H1 (cell line): ENCODE measurements around the gene SYNJ2BP.

Source experiments
- ATF2 ChIP-seq: IDR thresholded peaks from 2 replicates; pipeline ENCODE4 v1.6.1; 2012; ENCODE audit warnings: low read length, inconsistent platforms
- EP300 ChIP-seq, 2 experiments: IDR thresholded peaks; 1 replicate in 1 of 2; 2 replicates in 1 of 2; pipeline ENCODE4 v1.6.1; 2011 to 2012; ENCODE audit warnings: low read depth in 2 of 2, low read length in 2 of 2, mild to moderate bottlenecking in 2 of 2, borderline replicate concordance in 1 of 2, inconsistent platforms in 1 of 2, moderate library complexity in 1 of 2
- EZH2 ChIP-seq: fragments of 200-600 bp; sonication (generic); IDR thresholded peaks from 2 replicates; pipeline ENCODE4 v1.7.1; 2012; ENCODE audit warnings: low read depth, mild to moderate bottlenecking, moderate library complexity, low read length, inconsistent platforms; ENCODE audit not compliant: severe bottlenecking
- HDAC2 ChIP-seq, 2 experiments: fragments of 300-600 bp in 1 of 2; sonication (generic) in 1 of 2; IDR thresholded peaks; 2 replicates each; pipeline ENCODE4 v1.6.1; 2011 to 2012; ENCODE audit warnings: low read depth in 2 of 2, low read length in 2 of 2, mild to moderate bottlenecking in 2 of 2, moderate library complexity in 2 of 2, borderline replicate concordance in 1 of 2, inconsistent platforms in 1 of 2
- JUND ChIP-seq: IDR thresholded peaks from 2 replicates; pipeline ENCODE4 v1.6.1; 2011; ENCODE audit warnings: mild to moderate bottlenecking, improper control_type of control experiment, low read length
- POLR2A ChIP-seq, 2 experiments: IDR thresholded peaks; 1 replicate in 1 of 2; 2 replicates in 1 of 2; pipeline ENCODE4 v1.6.1; 2011; ENCODE audit warnings: low read depth in 2 of 2, low read length in 2 of 2, mild to moderate bottlenecking in 2 of 2; ENCODE audit errors: control extremely low read depth in 1 of 2
- SIN3A ChIP-seq, 2 experiments: IDR thresholded peaks in 1 of 2; conservative IDR thresholded peaks in 1 of 2; 2 replicates each; pipeline ENCODE4 v1.6.1; 2011 to 2012; ENCODE audit warnings: low read length in 2 of 2, improper control_type of control experiment in 1 of 2, low read depth in 1 of 2, mild to moderate bottlenecking in 1 of 2
- SUZ12 ChIP-seq: fragments of 200-600 bp; sonication (generic); IDR thresholded peaks from 2 replicates; pipeline ENCODE4 v1.6.1; 2012; ENCODE audit warnings: mild to moderate bottlenecking, inconsistent platforms, low read length, moderate library complexity, mixed read lengths
- USF2 ChIP-seq: IDR thresholded peaks from 2 replicates; pipeline ENCODE4 v1.6.1; 2011; ENCODE audit warnings: low read length, improper control_type of control experiment
- TF ChIP-seq, protein P1 (sequence below), 3 experiments: IDR thresholded peaks; 1 replicate in 2 of 3; 2 replicates in 1 of 3; pipeline versions ENCODE4 v1.5.1 to v1.6.1; 2011; ENCODE audit warnings: low read length in 3 of 3, mild to moderate bottlenecking in 3 of 3, inconsistent platforms in 2 of 3, low read depth in 1 of 3, moderate library complexity in 1 of 3; ENCODE audit not compliant: insufficient read depth in 1 of 3; ENCODE audit errors: control extremely low read depth in 1 of 3

DNA sequence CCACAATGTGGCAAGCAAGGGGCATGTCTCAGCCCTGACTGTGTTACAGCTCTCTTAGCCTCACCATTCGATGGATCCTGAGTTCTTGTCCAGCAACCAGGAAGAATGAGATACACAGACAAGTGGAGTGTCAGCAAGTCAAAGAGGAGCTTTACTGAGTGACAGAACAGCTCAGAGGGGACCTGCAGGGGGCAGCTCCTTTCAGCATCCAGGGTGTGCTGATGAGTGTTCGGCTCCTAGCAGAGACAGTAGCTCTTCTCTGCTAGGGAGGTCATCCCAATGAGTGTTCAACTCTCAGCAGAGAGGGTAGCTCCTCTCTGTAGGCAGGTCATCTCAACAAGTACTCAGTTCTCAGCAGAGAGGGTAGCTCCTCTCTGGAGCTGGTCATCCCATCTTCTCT, 19.1 kb downstream of the SYNJ2BP start:
- TF ChIP-seq ATF2 (no peak), EZH2 (no peak), JUND (no peak), POLR2A (IDR thresholded peaks at IDR 0.05; ENCODE audit: control extremely low read depth in 1 of 2, low read depth in 2 of 2, low read length in 2 of 2) (no peak), SUZ12 (no peak), EP300 (IDR thresholded peaks at IDR 0.05; ENCODE audit: borderline replicate concordance in 1 of 2, low read depth in 2 of 2, low read length in 2 of 2) (no peak), USF2 (no peak), SIN3A (conservative IDR thresholded peaks at IDR 0.05 in 1 of 2, IDR thresholded peaks at IDR 0.05 in 1 of 2; ENCODE audit: low read depth in 1 of 2, low read length in 2 of 2) (no peak), HDAC2 (IDR thresholded peaks at IDR 0.05; ENCODE audit: borderline replicate concordance in 1 of 2, low read depth in 2 of 2, low read length in 2 of 2) (no peak)
- TF ChIP-seq, protein P1, sequence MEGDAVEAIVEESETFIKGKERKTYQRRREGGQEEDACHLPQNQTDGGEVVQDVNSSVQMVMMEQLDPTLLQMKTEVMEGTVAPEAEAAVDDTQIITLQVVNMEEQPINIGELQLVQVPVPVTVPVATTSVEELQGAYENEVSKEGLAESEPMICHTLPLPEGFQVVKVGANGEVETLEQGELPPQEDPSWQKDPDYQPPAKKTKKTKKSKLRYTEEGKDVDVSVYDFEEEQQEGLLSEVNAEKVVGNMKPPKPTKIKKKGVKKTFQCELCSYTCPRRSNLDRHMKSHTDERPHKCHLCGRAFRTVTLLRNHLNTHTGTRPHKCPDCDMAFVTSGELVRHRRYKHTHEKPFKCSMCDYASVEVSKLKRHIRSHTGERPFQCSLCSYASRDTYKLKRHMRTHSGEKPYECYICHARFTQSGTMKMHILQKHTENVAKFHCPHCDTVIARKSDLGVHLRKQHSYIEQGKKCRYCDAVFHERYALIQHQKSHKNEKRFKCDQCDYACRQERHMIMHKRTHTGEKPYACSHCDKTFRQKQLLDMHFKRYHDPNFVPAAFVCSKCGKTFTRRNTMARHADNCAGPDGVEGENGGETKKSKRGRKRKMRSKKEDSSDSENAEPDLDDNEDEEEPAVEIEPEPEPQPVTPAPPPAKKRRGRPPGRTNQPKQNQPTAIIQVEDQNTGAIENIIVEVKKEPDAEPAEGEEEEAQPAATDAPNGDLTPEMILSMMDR (IDR thresholded peaks at IDR 0.05; ENCODE audit: control extremely low read depth in 1 of 3, insufficient read depth in 1 of 3, low read depth in 1 of 3, low read length in 3 of 3): no peak
